ENCODE results near the gene ARL17A.
"Not testable (repeated sequence)": the region's sequence is repeated elsewhere in the genome, so short reads cannot be mapped to it uniquely, and the experiment has no call there.

The ARL17A gene

DNA sequence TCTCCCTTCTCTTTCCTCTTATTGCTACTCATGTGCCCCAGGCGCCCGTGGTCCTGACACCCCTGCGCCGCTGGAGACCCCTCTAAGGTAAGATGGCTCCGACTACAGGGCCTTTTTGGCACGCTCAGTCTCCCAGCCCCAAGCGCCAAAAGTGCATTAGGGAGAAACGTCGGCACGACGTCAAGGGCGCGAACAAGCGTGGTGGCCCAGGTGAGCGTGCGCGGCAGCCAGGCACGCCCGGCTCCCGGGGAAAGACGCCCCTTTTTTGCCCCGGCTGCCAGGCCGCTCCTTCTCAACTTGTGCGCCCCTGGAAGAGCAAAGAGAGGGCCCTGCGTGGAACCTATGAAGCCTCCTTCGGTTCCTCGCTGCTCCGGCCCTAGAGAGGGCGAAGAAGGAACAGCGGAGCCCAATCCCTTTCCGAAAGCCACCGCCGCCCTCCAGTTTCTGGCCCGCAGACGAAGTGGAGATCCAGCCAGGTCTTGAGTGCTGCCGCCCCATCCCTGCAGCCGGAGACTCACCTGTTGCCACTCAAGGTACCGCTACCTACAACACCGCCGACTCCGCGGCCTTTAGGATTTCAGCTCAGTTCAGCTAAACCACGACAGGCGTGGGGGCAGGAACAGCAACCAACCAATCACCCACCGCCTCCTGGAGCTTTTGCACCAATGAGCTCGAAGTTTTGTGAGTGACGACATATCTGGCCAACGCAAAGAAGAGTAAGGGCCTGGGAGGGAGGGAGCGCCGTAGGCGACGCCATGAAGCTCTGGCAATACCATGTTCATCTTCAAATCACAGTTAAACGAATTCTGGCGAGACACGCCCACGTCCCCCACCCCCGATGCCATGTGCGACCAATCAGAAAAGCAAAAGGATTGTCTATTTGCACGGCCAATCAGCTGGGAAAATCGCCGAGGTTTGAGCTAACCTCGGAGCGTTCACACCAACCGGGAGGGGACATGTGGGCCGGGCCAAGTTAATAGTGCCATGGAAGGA, at the start of gene ARL17A:
ARL17A (minus strand) TSS at position 609 of the 993 bp plus-strand sequence. CDS start 3,369 bp downstream, outside the sequence.
- H3K27ac ChIP-seq (ENCODE audit: low read depth, low read length); H3K4me3 ChIP-seq (ENCODE audit: low read depth, low read length); H3K36me3 ChIP-seq (ENCODE audit: control insufficient read depth, insufficient read depth, low read length); H3K9me3 ChIP-seq (ENCODE audit: control insufficient read depth, insufficient read depth, low read length); H3K9ac ChIP-seq (ENCODE audit: low read depth, low read length); H3K27me3 ChIP-seq (ENCODE audit: control insufficient read depth, insufficient read depth, low read length); H3K4me1 ChIP-seq (ENCODE audit: control insufficient read depth, insufficient read depth, low read length): not testable (repeated sequence)

GRCh38 chr17:46628753-46629436, 49.4 kb upstream of the ARL17A start:
- not testable (repeated sequence) for H3K4me1 ChIP-seq (ENCODE audit: control insufficient read depth, insufficient read depth, low read length); H3K27ac ChIP-seq (ENCODE audit: low read depth, low read length); H3K9ac ChIP-seq (ENCODE audit: low read depth, low read length); H3K36me3 ChIP-seq (ENCODE audit: control insufficient read depth, insufficient read depth, low read length); H3K9me3 ChIP-seq (ENCODE audit: control insufficient read depth, insufficient read depth, low read length); H3K4me3 ChIP-seq (ENCODE audit: low read depth, low read length); H3K27me3 ChIP-seq (ENCODE audit: control insufficient read depth, insufficient read depth, low read length)

GRCh38 chr17:46627452-46627851, 48.0 kb upstream of the ARL17A start:
- H3K9me3 ChIP-seq (ENCODE audit: control insufficient read depth, insufficient read depth, low read length); H3K9ac ChIP-seq (ENCODE audit: low read depth, low read length); H3K4me1 ChIP-seq (ENCODE audit: control insufficient read depth, insufficient read depth, low read length); H3K27me3 ChIP-seq (ENCODE audit: control insufficient read depth, insufficient read depth, low read length); H3K36me3 ChIP-seq (ENCODE audit: control insufficient read depth, insufficient read depth, low read length); H3K27ac ChIP-seq (ENCODE audit: low read depth, low read length); H3K4me3 ChIP-seq (ENCODE audit: low read depth, low read length): not testable (repeated sequence)

- H3K27ac ChIP-seq (ENCODE audit: low read depth, low read length); H3K4me3 ChIP-seq (ENCODE audit: low read depth, low read length); H3K9ac ChIP-seq (ENCODE audit: low read depth, low read length); H3K4me1 ChIP-seq (ENCODE audit: control insufficient read depth, insufficient read depth, low read length); H3K9me3 ChIP-seq (ENCODE audit: control insufficient read depth, insufficient read depth, low read length); H3K36me3 ChIP-seq (ENCODE audit: control insufficient read depth, insufficient read depth, low read length); H3K27me3 ChIP-seq (ENCODE audit: control insufficient read depth, insufficient read depth, low read length): not testable (repeated sequence)
These were observed 45.2 kb upstream of the ARL17A start for GRCh38 chr17:46624726-46625125.

DNA sequence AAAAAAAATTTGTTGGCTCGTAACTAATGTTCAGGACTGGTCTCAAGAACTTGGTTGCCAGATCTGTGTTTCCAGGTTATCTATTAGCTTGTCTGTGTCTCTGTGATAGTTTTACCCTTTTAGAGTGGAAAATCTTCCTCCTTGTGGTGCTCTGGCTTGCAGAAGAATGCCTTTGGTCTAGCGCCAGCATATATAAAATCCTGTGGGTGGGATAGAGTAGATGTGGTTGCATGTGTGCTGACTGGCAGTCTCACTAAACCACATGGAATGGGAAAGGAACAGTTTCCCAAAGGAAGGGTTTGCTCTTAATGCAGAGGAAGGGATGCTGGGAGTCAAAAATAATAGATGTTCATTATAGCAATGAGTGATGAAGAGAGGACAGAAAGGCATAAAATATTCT, 44.3 kb upstream of the ARL17A start:
- H3K27ac ChIP-seq (ENCODE audit: low read depth, low read length); H3K27me3 ChIP-seq (ENCODE audit: control insufficient read depth, insufficient read depth, low read length); H3K4me3 ChIP-seq (ENCODE audit: low read depth, low read length); H3K36me3 ChIP-seq (ENCODE audit: control insufficient read depth, insufficient read depth, low read length); H3K4me1 ChIP-seq (ENCODE audit: control insufficient read depth, insufficient read depth, low read length); H3K9me3 ChIP-seq (ENCODE audit: control insufficient read depth, insufficient read depth, low read length); H3K9ac ChIP-seq (ENCODE audit: low read depth, low read length): not testable (repeated sequence)

- H3K9ac ChIP-seq (ENCODE audit: low read depth, low read length); H3K36me3 ChIP-seq (ENCODE audit: control insufficient read depth, insufficient read depth, low read length); H3K27me3 ChIP-seq (ENCODE audit: control insufficient read depth, insufficient read depth, low read length); H3K4me3 ChIP-seq (ENCODE audit: low read depth, low read length); H3K4me1 ChIP-seq (ENCODE audit: control insufficient read depth, insufficient read depth, low read length); H3K27ac ChIP-seq (ENCODE audit: low read depth, low read length); H3K9me3 ChIP-seq (ENCODE audit: control insufficient read depth, insufficient read depth, low read length): not testable (repeated sequence)
These were observed 39.5 kb upstream of the ARL17A start for GRCh38 chr17:46618975-46619374.

- not testable (repeated sequence) for H3K4me3 ChIP-seq (ENCODE audit: low read depth, low read length); H3K27ac ChIP-seq (ENCODE audit: low read depth, low read length); H3K36me3 ChIP-seq (ENCODE audit: control insufficient read depth, insufficient read depth, low read length); H3K27me3 ChIP-seq (ENCODE audit: control insufficient read depth, insufficient read depth, low read length); H3K4me1 ChIP-seq (ENCODE audit: control insufficient read depth, insufficient read depth, low read length); H3K9ac ChIP-seq (ENCODE audit: low read depth, low read length); H3K9me3 ChIP-seq (ENCODE audit: control insufficient read depth, insufficient read depth, low read length)
These were observed 37.6 kb upstream of the ARL17A start for GRCh38 chr17:46617121-46617520.

DNA sequence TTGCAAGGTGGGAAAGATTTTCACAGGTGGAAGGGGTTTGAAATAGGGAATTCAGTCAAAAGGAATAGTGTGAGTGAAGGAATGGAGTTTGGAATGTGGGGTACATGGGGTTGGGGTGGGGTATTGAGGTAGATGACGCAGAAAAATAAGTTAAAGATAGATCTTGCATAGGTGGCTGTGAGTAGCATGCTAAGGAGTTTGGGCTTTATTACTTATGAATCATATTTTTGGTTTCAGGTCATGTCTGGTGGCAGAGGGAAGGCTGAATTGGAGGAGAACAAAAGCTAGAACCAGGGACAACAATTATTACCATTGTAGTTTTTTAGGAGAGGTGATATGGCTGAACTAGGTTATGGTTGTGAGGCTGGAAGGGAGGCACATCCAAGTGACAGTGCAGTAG, 34.4 kb upstream of the ARL17A start:
- not testable (repeated sequence) for H3K9me3 ChIP-seq (ENCODE audit: control insufficient read depth, insufficient read depth, low read length); H3K36me3 ChIP-seq (ENCODE audit: control insufficient read depth, insufficient read depth, low read length); H3K27ac ChIP-seq (ENCODE audit: low read depth, low read length)

DNA sequence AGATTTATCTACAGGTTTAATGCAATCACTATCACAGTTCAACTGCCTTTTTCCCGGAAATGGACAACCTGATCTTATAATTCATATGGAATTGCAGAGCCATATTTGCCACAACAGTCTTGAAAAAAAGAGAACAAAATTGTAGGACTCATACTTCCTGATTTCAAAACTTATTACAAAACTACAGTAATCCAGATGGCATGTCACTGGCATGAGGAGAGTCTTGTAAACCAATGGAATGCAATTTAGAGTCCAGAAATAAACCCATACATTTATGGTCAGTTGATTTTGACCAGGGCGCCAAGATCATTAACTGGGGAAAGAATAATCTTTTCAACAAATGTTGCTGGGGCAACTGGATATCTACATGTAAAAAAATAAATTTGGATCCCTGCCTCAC, 31.8 kb upstream of the ARL17A start:
- not testable (repeated sequence) for H3K27ac ChIP-seq (ENCODE audit: low read depth, low read length); H3K4me1 ChIP-seq (ENCODE audit: control insufficient read depth, insufficient read depth, low read length); H3K9ac ChIP-seq (ENCODE audit: low read depth, low read length); H3K4me3 ChIP-seq (ENCODE audit: low read depth, low read length); H3K36me3 ChIP-seq (ENCODE audit: control insufficient read depth, insufficient read depth, low read length); H3K27me3 ChIP-seq (ENCODE audit: control insufficient read depth, insufficient read depth, low read length); H3K9me3 ChIP-seq (ENCODE audit: control insufficient read depth, insufficient read depth, low read length)

More for the DNA sequence above, 34.4 kb upstream of the ARL17A start:
- H3K4me1 ChIP-seq (ENCODE audit: control insufficient read depth, insufficient read depth, low read length); H3K4me3 ChIP-seq (ENCODE audit: low read depth, low read length); H3K9ac ChIP-seq (ENCODE audit: low read depth, low read length); H3K27me3 ChIP-seq (ENCODE audit: control insufficient read depth, insufficient read depth, low read length): not testable (repeated sequence)

DNA sequence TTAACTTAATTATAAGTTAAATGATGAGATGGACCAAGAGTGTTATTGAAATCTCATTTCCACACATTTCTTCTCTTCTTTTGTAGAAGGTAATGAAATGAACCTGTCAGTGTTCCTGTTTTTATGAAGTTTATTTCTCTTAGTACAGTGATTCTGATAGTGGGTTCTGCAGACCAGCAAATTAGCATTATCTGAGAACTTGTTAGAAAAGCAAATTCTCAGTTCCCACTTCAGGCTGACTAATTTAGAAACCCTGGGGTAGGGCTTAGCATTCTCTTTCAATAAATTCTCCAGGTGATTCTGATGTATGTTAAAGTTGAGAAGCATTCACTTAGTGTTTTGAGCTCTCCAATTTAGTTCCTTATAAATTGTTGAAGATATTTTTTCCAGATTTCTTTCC, 23.6 kb upstream of the ARL17A start:
- not testable (repeated sequence) for H3K9ac ChIP-seq (ENCODE audit: low read depth, low read length); H3K4me3 ChIP-seq (ENCODE audit: low read depth, low read length); H3K4me1 ChIP-seq (ENCODE audit: control insufficient read depth, insufficient read depth, low read length); H3K9me3 ChIP-seq (ENCODE audit: control insufficient read depth, insufficient read depth, low read length); H3K27ac ChIP-seq (ENCODE audit: low read depth, low read length); H3K36me3 ChIP-seq (ENCODE audit: control insufficient read depth, insufficient read depth, low read length); H3K27me3 ChIP-seq (ENCODE audit: control insufficient read depth, insufficient read depth, low read length)

DNA sequence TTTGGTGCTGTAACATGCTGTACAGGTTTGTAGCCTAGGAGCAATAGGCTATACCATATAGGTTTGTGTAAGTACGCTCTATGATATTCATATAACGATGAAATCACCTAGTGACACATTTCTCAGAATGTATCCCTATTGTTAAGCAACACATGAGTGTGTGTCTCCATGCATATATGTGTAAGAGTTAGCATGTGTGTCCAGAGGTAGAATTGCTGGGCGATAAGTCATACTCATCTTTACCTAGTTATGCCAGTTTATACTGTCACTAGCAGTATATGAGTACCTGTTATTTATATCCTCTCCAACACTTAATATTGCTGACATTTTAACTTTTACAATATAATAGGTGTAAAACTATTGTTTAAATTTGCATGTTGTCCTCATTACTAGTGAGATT, 21.3 kb upstream of the ARL17A start:
- H3K27ac ChIP-seq (ENCODE audit: low read depth, low read length); H3K9me3 ChIP-seq (ENCODE audit: control insufficient read depth, insufficient read depth, low read length); H3K4me3 ChIP-seq (ENCODE audit: low read depth, low read length); H3K9ac ChIP-seq (ENCODE audit: low read depth, low read length); H3K27me3 ChIP-seq (ENCODE audit: control insufficient read depth, insufficient read depth, low read length); H3K36me3 ChIP-seq (ENCODE audit: control insufficient read depth, insufficient read depth, low read length); H3K4me1 ChIP-seq (ENCODE audit: control insufficient read depth, insufficient read depth, low read length): not testable (repeated sequence)
